H1 (cell line): Measurements from ENCODE around the gene WWC2.

Experiments used
- BACH1 ChIP-seq: IDR thresholded peaks from 2 replicates; pipeline ENCODE4 v1.6.1; 2012; ENCODE audit warnings: low read length, improper control_type of control experiment
- BCL11A ChIP-seq, 2 experiments: IDR thresholded peaks; one replicate each; pipeline ENCODE4 v1.6.1; 2011; ENCODE audit warnings: low read depth in 2 of 2, low read length in 2 of 2, mild to moderate bottlenecking in 2 of 2
- CEBPB ChIP-seq: IDR thresholded peaks from 2 replicates; pipeline ENCODE4 v1.6.1; 2012; ENCODE audit warnings: low read depth, low read length
- GTF2F1 ChIP-seq: IDR thresholded peaks from 2 replicates; pipeline ENCODE4 v1.6.1; 2012; ENCODE audit warnings: low read depth, low read length, improper control_type of control experiment, borderline replicate concordance
- MAFK ChIP-seq: IDR thresholded peaks from 2 replicates; pipeline ENCODE4 v1.6.1; 2012; ENCODE audit warnings: low read depth, mild to moderate bottlenecking, improper control_type of control experiment, low read length
- RAD21 ChIP-seq, 2 experiments: IDR thresholded peaks in 1 of 2; conservative IDR thresholded peaks in 1 of 2; 2 replicates each; pipeline ENCODE4 v1.6.1; 2011; ENCODE audit warnings: low read depth in 2 of 2, low read length in 2 of 2, improper control_type of control experiment in 1 of 2, inconsistent platforms in 1 of 2, mild to moderate bottlenecking in 1 of 2, moderate library complexity in 1 of 2
- SIN3A ChIP-seq, 2 experiments: IDR thresholded peaks in 1 of 2; conservative IDR thresholded peaks in 1 of 2; 2 replicates each; pipeline ENCODE4 v1.6.1; 2011 to 2012; ENCODE audit warnings: low read length in 2 of 2, improper control_type of control experiment in 1 of 2, low read depth in 1 of 2, mild to moderate bottlenecking in 1 of 2
- ZNF274 ChIP-seq: IDR thresholded peaks from 2 replicates; pipeline ENCODE4 v1.7.0; 2012; ENCODE audit warnings: low read length, borderline replicate concordance; ENCODE audit errors: extremely low read depth
- TF ChIP-seq, protein P1 (sequence below): IDR thresholded peaks from 2 replicates; pipeline ENCODE4 v1.6.1; 2011; ENCODE audit warnings: low read length, improper control_type of control experiment
- TF ChIP-seq, protein P2 (sequence below), 3 experiments: IDR thresholded peaks; 1 replicate in 2 of 3; 2 replicates in 1 of 3; pipeline versions ENCODE4 v1.5.1 to v1.6.1; 2011; ENCODE audit warnings: low read length in 3 of 3, mild to moderate bottlenecking in 3 of 3, inconsistent platforms in 2 of 3, low read depth in 1 of 3, moderate library complexity in 1 of 3; ENCODE audit not compliant: insufficient read depth in 1 of 3; ENCODE audit errors: control extremely low read depth in 1 of 3
- TF ChIP-seq, protein P3 (sequence below): IDR thresholded peaks from 2 replicates; pipeline ENCODE4 v1.6.1; 2012; ENCODE audit warnings: inconsistent platforms

DNA sequence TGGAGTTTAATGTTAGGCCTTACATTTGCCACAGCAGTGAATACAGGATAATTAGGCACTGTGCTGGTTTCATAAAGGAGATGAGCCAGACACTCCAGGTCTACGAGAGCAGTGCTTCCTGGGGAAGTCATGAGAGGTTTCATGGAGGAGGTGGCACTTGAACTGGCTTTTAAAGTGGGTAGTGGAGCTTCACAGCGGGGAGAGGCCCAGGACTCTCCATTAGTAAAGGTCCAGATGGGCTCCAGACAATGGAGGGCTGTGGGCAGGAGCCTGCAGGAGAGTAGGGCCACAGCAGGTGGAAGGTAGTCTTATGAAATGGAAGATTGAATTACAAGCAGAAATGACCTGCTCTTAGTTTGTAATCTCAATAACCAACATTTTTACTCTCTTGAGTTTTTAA is 192.0 kb downstream of the WWC2 start:
- no peak for TF ChIP-seq BACH1
- TF ChIP-seq, protein P1, sequence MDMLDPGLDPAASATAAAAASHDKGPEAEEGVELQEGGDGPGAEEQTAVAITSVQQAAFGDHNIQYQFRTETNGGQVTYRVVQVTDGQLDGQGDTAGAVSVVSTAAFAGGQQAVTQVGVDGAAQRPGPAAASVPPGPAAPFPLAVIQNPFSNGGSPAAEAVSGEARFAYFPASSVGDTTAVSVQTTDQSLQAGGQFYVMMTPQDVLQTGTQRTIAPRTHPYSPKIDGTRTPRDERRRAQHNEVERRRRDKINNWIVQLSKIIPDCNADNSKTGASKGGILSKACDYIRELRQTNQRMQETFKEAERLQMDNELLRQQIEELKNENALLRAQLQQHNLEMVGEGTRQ: no peak
- TF ChIP-seq, protein P2, sequence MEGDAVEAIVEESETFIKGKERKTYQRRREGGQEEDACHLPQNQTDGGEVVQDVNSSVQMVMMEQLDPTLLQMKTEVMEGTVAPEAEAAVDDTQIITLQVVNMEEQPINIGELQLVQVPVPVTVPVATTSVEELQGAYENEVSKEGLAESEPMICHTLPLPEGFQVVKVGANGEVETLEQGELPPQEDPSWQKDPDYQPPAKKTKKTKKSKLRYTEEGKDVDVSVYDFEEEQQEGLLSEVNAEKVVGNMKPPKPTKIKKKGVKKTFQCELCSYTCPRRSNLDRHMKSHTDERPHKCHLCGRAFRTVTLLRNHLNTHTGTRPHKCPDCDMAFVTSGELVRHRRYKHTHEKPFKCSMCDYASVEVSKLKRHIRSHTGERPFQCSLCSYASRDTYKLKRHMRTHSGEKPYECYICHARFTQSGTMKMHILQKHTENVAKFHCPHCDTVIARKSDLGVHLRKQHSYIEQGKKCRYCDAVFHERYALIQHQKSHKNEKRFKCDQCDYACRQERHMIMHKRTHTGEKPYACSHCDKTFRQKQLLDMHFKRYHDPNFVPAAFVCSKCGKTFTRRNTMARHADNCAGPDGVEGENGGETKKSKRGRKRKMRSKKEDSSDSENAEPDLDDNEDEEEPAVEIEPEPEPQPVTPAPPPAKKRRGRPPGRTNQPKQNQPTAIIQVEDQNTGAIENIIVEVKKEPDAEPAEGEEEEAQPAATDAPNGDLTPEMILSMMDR (IDR thresholded peaks at IDR 0.05; ENCODE audit: control extremely low read depth in 1 of 3, insufficient read depth in 1 of 3, low read depth in 1 of 3, low read length in 3 of 3): no peak
- TF ChIP-seq CEBPB: no peak
- no peak for TF ChIP-seq BCL11A (IDR thresholded peaks at IDR 0.05; ENCODE audit: low read depth in 2 of 2, low read length in 2 of 2)
- no peak for TF ChIP-seq SIN3A (conservative IDR thresholded peaks at IDR 0.05 in 1 of 2, IDR thresholded peaks at IDR 0.05 in 1 of 2; ENCODE audit: low read depth in 1 of 2, low read length in 2 of 2)
- no peak for TF ChIP-seq RAD21 (IDR thresholded peaks at IDR 0.05 in 1 of 2, conservative IDR thresholded peaks at IDR 0.05 in 1 of 2; ENCODE audit: low read depth in 2 of 2, low read length in 2 of 2)
- no peak for TF ChIP-seq ZNF274
- no peak for TF ChIP-seq GTF2F1
- TF ChIP-seq, protein P3, sequence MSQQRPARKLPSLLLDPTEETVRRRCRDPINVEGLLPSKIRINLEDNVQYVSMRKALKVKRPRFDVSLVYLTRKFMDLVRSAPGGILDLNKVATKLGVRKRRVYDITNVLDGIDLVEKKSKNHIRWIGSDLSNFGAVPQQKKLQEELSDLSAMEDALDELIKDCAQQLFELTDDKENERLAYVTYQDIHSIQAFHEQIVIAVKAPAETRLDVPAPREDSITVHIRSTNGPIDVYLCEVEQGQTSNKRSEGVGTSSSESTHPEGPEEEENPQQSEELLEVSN: no peak
- no peak for TF ChIP-seq MAFK
